HG03135 (cell line): Measurements from ENCODE around the gene SVOP.
"Not testable (repeated sequence)": the region's sequence is repeated elsewhere in the genome, so short reads cannot be mapped to it uniquely, and the experiment has no call there.

ENCODE experiments used
- ATAC-seq: cut with Tn5 transposase; IDR thresholded peaks from one replicate; pipeline ENCODE4 v1.9.1; 2021; ENCODE audit warnings: mild to moderate bottlenecking, moderate library complexity; ENCODE audit not compliant: unreplicated experiment

SVOP gene, protein sequence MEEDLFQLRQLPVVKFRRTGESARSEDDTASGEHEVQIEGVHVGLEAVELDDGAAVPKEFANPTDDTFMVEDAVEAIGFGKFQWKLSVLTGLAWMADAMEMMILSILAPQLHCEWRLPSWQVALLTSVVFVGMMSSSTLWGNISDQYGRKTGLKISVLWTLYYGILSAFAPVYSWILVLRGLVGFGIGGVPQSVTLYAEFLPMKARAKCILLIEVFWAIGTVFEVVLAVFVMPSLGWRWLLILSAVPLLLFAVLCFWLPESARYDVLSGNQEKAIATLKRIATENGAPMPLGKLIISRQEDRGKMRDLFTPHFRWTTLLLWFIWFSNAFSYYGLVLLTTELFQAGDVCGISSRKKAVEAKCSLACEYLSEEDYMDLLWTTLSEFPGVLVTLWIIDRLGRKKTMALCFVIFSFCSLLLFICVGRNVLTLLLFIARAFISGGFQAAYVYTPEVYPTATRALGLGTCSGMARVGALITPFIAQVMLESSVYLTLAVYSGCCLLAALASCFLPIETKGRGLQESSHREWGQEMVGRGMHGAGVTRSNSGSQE

GRCh38 chr12:109020796-109021380 lies at the start of gene SVOP:
TSS of gene SVOP (minus strand) at chr12:109021068. CDS start at chr12:109020868, 200 bp downstream.
- ATAC-seq, result no peak

DNA sequence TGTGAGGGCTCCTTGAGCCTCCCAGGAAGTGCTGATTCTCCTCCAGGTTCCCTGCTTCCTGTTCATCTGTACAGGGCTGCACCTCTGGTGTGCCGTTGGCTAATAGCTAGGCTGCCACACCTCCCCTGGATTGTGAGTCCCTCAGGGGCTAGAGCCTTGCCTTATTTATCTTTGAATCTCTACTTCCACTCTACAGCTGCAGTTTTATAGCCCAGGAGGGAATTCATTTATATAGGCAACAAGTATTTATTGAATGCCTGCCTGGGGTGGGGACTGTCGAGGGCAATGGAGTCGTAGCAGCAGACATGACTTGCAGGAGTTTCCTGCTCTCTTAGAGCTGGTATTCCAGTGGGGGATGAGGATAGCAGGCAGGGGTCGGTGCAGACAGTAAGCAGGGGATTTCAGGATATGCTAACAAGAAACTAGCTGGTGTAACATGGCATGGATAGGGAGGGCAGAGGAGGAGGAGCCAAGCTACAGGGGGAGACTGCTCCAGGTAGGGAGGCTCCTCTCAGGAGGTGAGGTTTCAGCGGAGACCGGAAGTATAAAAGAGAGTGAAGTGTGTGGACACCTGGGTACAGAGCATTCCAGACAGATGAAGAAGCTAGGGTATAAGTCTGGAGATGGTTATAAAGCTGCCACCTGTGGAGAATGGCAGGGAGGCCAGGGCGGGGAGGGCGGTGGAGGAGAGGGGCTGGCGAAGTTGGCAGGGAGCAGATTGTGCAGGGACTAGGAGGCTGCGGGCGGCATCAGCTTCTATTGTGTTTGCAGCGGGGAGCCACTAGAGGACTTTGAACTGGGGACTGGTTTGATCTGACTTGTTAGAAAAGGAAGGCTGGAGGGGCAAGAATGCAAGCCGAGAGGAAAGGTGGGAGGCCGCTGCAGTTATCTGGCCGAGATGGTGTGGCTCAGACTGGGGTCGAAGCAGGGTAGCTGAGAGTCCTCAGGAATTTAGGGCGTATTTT lies 48.7 kb upstream of the SVOP start:
- no peak for ATAC-seq

- no peak for ATAC-seq
These were observed 45.0 kb upstream of the SVOP start for GRCh38 chr12:109065853-109066193.

GRCh38 chr12:109065154-109065852 lies 44.4 kb upstream of the SVOP start:
- ATAC-seq, result no peak

GRCh38 chr12:109064143-109064542 lies 43.3 kb upstream of the SVOP start:
- no peak for ATAC-seq

GRCh38 chr12:109058773-109059172 lies 37.9 kb upstream of the SVOP start:
- no peak for ATAC-seq

GRCh38 chr12:109057376-109057775 lies 36.5 kb upstream of the SVOP start:
- no peak for ATAC-seq

GRCh38 chr12:109056891-109057290 lies 36.0 kb upstream of the SVOP start:
- no peak for ATAC-seq

GRCh38 chr12:109054520-109054919 lies 33.7 kb upstream of the SVOP start:
- no peak for ATAC-seq

DNA sequence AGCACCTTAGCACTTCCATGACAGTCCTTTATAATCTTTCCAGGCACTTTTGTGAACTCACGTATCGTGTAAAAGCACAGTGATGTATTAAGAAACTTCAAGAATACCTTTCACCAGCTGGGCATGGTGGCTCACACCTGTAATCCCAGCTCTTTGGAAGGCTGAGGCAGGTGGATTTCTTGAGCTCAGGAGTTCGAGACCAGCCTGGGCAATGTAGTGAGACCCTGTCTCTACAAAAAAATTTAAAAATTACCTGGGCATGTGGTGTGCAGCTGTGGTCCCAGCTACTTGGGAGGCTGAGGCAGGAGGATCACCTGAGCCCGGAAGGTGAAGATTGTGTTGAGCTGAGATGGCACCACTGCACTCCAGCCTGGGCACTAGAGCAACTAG lies 33.3 kb upstream of the SVOP start:
- not testable (repeated sequence) for ATAC-seq

DNA sequence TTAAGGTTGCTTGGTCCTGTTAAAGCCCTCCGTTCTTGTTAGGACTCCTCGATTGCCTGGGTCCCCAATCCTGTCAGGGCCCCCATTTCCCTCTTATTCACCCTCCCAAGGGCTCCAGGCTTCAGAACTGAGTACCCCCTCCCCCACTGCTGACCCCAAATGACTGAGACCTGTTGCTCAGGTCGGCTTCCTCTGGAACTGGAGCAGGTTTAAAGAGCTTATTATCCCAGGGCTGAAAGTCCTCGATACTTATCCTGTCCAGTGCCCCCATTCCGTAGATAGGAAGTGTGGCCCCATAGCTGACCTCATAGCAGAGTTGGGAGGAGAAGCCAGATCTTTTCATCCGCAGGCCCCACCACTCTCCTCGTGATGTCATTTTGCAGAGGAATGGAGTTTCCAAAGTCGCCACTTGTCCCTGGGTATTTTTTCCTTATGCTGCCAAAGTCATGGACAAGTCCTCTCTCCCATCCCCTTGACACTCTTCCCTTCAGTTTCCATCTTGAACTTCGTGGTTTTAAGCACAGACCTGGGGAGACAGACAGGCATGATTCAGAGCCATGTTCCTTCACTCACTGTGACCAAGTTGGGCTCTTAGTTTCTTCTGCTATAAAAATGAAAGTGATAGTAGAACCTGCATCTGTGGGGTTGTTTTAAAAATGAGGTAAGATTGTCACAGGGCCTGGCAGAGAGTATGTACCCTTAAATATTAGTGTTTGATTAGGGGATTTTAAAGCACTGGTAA lies 32.7 kb upstream of the SVOP start:
- peak; percentile 50 for ATAC-seq

- peak; percentile 78 for ATAC-seq
These were observed 31.8 kb upstream of the SVOP start, which contains the start of gene USP30 for GRCh38 chr12:109052414-109053323. TSS of gene USP30 (plus strand) at chr12:109052576. CDS start at chr12:109052679, 103 bp downstream.

DNA sequence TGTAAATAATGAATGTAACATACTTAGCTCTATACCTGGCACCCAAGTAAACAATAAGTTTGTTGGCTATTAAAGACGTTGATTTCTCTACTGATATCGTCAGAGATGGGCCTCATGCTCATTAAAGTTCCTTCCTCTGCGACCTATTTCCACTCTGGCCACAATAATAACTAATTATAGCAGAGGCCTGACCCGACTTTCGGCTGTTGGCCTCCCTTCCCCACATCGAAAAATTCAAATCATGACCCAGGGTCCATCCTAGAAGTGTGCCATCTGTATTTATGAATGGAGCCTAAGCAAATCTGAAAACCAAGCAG lies 31.2 kb upstream of the SVOP start:
- no peak for ATAC-seq

DNA sequence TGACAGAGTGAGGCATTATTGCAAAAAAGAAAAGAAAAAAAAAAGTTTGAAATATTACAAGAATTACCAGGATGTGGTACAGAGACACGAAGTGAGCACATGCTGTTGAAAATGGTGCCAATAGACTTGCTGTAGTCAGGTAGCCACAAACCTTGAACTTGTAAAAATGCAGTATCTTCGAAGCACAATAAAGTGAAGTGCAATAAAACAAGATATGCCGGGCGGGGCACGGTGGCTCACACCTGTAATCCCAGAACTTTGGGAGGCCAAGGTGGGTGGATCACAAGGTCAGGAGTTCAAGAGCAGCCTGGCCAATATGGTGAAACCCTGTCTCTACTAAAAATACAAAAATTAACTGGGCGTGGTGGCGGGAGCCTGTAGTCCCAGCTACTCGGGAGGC lies 28.9 kb upstream of the SVOP start:
- not testable (repeated sequence) for ATAC-seq

DNA sequence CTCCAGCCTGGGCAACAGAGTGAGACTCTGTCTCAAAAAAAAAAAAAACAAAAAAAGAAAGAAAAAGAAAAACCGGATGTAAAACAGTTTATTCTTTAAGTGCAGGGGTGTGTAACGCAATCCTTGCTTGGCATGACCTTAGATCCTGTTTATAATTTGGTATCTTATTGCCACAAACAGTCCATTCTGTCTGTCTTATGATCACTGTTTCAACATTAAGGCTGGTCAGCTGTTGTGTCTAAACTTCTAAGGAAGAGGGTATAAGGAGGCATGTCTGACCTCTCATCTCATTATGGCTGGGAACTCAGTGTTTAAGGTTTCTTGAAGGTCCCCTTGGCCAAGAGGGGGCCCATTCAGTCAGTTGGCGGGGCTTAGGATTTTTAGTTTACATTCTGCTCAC lies 27.8 kb upstream of the SVOP start:
- ATAC-seq, result not testable (repeated sequence)

DNA sequence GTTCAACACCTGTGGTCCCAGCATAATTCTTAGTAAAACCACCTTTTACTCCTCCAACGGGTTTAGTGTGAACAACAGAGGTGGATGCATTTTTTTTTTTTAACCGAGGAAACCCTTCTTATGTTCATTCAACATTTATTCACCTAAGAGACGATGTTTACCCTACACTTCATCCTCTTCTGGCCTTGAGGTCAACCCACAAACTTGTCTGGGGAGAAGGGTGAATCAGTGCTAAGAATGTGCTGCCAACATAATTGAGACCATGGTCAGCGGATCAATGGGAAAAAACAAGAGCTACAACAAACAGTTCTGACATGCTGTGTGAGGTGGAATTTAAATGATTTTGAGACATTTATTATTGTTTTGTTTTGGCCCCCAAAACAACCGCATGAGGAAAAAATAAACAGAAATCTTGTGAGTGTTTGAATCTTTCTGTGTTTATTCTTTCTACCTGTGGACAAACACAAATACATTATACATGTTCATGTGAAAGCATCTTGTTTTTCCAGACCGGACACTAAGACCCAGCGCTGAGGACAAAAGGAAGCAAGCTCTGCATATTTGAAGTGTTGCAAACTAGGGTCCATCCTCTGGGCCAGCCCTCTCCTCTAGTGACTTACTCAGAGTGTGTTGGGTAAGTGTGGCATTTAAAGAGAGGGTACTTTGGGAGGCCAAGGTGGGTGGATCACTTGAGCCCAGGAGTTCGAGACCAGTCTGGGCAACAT lies 26.4 kb upstream of the SVOP start:
- ATAC-seq, result no peak

GRCh38 chr12:109044241-109044640 lies 23.4 kb upstream of the SVOP start:
- ATAC-seq, result no peak

- ATAC-seq, result no peak
These were observed 16.1 kb upstream of the SVOP start for GRCh38 chr12:109036975-109037374.
